ENCODE measurements around the gene EPX.

EPX gene

DNA sequence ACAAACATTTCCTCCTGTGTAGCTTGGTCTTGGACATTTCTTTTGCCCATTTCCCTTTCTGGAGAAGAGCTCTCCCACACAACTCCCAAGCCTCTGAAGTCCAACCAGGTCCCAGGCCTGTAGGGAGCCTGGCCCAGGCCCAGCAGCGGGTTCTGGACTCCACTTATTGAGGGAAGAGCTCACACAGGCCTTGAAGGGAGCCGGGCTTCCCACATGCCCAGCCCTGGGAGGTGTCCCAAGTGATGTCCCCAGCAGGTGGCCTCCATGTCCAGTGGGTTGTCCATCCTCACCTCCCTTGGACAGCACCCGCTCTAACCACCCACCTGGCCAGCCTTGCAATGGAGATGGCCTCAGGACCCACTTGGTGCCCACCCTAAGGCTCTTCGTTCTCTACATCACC is 5.9 kb upstream of the EPX start:
- DNase-seq (ENCODE audit: low spot score) = no peak

DNA sequence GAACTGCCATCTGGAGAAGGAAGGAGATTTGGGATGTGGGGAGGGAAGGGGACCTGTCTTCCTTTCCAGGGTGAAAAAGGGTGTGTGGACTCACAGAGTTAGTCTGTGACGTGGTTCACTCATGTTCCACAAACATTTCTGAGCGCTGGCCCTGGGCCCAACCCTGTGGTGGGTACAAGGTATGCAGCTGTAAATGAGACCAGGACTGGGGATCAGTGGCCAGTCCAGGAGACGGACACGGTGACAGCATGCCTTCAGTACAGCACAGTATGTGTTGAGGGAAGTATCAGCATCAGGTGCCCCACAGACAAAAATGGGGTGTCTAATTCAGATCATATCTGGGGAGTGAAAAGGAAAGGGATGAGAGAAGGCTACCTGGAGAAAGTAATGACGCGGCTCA is 5.5 kb upstream of the EPX start:
- no peak for DNase-seq (ENCODE audit: low spot score)

DNA sequence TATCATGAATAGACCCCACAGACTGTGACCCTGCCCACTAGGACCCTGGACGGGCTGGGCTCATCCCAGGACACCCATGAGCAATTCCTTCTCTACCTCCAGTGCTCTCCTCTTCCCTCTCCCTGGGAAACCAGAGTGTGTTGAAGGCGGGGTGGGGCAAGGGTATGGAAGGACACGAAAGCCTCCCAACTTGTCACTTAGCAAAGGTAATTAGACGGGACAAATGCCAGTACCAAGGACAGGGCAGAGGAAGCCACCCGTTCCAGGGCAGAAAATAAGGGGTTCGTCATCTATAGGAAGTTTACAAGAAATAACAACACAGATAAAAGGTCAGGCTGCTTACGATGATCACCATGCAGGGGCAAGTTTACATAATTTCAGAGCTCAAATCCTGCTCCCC is 4.9 kb upstream of the EPX start:
- DNase-seq (ENCODE audit: low spot score) = no peak

DNA sequence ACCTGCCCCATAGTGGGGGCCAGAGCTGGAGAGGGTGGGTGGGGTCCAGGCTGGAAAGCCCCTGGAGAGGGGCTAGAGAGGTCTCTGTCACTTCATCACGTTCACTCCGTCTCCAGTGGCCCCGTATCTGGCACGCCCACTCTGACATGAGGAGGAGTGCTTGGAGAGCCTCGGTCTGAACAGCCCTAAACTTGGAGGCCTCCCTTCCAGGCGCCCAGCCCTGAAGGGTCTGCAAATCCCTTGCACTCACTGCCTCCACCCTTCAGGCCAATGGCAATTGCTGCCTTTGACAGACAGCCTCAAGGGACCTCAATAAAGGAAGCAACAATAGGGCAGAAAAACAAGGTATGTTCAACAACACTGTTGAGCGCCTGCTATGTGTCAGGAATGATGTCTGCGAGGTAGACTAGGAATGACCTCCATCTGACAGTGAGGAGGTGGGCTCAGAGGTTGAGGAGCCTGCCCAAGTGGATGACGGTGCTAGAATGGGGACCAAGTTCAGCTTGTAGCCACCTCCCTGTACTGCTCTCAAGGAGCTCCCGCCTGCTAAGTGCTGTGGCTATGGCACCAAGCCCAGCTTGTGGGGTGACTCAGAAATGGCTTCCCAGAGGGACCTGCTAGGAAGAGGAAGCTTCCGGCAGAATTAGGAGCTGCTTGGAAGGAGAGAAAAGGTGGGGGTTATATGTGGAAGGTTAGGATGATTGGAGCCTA is 2.9 kb upstream of the EPX start:
- DNase-seq (ENCODE audit: low spot score) = peak; percentile 58

- DNase-seq (ENCODE audit: low spot score) = no peak
Observed at GRCh38 chr17:58191241-58191896, 1.2 kb upstream of the EPX start.

DNA sequence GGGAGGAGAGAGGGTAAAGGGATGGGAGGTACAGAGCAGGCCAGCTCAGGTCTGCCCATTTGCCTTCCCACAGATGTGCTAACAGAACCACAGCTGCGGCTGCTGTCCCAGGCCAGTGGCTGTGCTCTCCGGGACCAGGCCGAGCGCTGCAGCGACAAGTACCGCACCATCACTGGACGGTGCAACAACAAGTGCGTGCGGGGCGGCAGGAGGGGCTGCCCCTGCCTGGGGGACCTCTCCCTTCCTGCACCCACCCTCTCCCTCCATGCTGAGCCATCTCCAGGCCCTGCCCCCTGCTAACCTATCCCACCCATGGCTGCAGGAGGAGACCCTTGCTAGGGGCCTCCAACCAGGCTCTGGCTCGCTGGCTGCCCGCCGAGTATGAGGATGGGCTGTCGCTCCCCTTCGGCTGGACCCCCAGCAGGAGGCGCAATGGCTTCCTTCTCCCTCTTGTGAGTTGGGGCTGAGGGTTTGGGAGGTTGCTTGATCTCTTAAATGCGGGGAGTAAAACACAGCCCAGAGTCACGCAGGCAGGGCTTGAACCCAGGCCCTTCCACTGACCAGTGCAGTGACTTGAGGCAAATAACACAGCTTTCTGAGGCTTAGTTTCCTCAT is 1.2 kb downstream of the EPX start:
- DNase-seq (ENCODE audit: low spot score) = no peak

DNA sequence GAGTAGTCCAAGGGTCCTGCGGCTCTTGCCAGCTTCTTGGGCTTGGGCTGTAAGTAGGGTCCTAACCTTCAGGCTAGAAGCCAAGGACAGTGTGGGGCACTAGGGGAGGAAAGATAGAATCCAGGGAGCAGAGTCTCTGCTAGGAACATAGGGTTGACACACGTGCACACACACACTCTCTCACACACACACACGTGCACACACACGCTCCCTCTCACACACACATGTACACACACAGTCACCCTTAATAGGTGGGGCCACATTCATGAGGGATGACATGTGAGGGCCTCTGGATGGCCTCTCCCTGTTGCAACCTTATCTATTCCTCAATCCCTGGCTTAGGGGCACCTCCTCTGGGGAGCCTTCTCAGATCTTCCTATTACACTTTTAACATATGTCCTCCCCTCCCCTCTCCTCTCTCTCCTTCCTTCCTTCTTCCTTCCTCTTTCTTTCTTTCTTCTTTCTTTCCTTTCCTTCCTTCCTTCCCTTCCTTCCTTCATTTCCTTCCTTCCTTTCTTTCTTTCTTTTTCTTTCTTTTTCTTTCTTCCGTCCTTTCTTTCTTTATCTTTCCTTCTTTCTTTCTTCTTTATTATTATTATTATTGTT is 3.1 kb downstream of the EPX start:
- no peak for DNase-seq (ENCODE audit: low spot score)

GRCh38 chr17:58196610-58197009 is 4.1 kb downstream of the EPX start:
- DNase-seq (ENCODE audit: low spot score) = no peak

GRCh38 chr17:58200024-58200633 is 7.6 kb downstream of the EPX start:
- DNase-seq (ENCODE audit: low spot score) = peak; percentile 64

DNA sequence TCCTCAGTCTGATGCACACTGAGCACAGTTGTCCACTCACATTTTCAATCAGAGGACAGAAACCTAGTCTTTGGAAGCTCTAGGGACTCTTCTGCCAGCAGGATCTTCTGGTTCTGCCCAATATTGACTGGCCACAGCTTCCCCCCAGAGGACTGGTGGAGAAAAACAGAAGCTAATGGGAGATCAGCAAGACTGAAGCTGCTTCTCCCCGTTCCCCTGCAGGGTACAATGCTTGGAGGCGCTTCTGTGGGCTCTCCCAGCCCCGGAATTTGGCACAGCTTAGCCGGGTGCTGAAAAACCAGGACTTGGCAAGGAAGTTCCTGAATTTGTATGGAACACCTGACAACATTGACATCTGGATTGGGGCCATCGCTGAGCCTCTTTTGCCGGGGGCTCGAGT is 10.3 kb downstream of the EPX start:
- no peak for DNase-seq (ENCODE audit: low spot score)

DNA sequence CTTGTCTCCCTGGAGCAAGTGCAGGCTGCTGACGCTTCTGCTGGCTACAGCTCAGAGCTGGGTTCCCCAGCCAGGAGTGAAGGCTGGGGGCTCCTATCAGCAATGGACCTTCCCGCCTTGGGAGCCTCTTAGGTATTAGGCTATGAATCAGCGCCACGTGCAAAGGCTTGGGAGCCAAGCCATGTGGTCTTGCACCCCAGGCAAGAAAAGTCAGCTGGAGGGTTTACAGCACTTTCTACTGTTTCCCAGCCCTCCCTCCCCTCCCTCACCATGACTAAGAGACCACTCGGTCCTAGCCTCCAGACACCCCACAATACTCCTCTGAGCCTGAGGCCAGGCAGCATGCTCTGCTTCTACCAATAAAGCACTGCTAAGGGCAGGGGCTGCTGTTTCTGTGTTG is 12.3 kb downstream of the EPX start:
- no peak for DNase-seq (ENCODE audit: low spot score)

GRCh38 chr17:58205936-58206335 is 13.4 kb downstream of the EPX start:
- no peak for DNase-seq (ENCODE audit: low spot score)

DNA sequence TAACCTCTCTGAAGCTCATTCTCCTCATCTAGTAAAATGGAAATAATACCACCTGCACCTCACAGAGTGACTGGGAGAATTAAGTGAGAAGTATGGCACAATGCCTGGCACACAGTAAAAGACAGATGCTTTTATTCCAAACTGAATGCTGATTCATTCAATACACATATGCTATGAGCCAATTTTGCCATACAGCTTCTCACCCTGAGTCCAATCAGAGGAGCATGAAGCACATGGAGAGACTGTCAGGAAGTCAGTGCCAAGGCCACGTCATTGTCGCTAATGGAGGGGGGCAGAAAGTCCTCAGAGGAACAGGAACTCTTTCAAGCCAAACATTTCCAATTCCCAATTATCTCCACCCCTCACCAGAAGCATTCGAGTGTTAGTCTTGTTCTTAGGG is 14.9 kb downstream of the EPX start:
- no peak for DNase-seq (ENCODE audit: low spot score)

- DNase-seq (ENCODE audit: low spot score) = no peak
Observed at GRCh38 chr17:58208344-58208743, 15.8 kb downstream of the EPX start.

GRCh38 chr17:58210922-58211321 is 18.4 kb downstream of the EPX start:
- no peak for DNase-seq (ENCODE audit: low spot score)

DNA sequence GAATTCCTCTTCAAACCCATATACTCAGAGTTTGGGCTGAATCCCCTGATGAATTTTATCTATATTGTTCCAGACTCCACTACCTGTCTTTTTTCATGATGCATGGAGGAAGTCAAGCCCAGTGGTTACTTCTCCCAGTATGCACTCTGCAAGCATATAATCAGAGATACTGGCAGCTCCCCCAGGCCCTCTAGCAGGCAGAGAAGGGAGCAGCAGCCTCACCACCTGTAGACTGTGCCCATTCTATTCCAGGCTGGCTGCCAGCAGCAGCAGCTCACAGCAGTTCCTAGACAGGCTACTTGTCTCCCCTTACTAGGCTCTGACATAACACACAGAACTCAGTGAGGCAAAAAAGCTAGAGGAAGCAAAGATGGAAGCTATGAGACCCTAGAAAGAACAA is 23.2 kb downstream of the EPX start:
- DNase-seq (ENCODE audit: low spot score) = no peak

DNA sequence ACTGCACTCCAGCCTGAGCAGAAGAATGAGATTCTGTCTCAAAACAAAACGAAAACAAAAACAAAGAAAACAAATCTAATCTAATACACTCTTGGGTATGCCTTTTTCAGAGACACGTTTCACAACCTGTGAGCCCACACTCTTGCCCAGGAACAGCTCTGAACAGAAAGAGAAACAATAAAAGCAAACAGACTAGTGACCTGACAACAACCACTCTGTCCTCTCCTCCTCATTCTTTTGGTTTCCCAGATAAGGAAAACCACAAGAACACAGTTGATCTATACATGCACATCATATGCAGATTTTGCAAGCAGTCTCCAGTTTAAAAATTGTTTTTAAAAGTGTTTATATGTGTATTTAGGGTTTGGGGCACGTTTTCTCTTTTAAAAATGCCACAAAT is 25.2 kb downstream of the EPX start:
- no peak for DNase-seq (ENCODE audit: low spot score)

- peak; percentile 91 for DNase-seq (ENCODE audit: low spot score)
Observed at GRCh38 chr17:58219007-58219788, 26.7 kb downstream of the EPX start, which contains the start of gene MKS1. MKS1 (minus strand) TSS chr17:58219255; CDS start chr17:58219230, 25 bp downstream.

DNA sequence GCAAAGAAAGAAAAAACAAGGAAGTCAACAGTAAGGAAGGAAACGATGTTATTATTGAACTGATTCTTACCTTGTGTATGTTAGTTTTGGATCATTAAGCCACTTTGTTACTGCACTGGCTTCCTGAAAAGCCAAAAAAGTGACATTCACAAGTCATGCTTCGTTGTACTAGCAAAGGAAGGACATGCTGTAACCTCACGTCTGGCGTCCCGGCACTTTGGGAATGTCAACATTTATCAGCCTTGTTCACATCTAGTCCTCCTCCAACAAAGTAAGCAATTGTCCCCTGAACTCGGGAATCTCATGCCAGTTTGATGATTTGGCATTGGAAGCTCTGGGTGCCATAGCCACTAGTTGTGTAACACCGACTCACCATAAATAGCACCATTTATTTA is 27.3 kb downstream of the EPX start:
- peak; percentile 8 for DNase-seq (ENCODE audit: low spot score)

- peak; percentile 77 for DNase-seq (ENCODE audit: low spot score)
Observed at GRCh38 chr17:58224315-58224714, 31.8 kb downstream of the EPX start.

- no peak for DNase-seq (ENCODE audit: low spot score)
Observed at GRCh38 chr17:58227733-58228132, 35.2 kb downstream of the EPX start.

DNA sequence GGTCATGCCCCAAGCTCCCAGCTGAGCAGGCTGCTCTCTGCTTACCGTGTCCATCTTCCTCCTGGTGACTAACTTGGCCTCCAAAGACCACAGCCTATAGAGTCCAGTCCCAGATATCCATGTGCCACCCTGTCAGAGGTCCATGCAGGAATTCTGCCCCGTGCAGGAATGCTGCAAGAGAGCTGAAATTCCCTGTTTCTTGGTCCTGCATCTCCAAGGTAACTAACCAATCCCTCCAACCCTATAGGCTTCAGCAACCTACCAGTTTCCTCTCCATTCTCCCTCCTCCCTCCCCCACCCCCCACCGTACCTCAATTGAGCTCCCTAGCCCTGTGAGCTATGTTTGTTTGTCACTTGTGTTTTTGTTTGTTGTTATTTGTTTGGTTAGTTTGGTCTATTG is 36.2 kb downstream of the EPX start:
- no peak for DNase-seq (ENCODE audit: low spot score)
